OCI-LY1 (cell line): ENCODE results near the gene ZSCAN25.

Experiments used
- EZH2 ChIP-seq: fragments of 200-600 bp; sonication (generic), shearing (Covaris generic); IDR thresholded peaks from 2 replicates; pipeline ENCODE4 v1.8.0; 2017; ENCODE audit warnings: borderline replicate concordance, mixed run types, mild to moderate bottlenecking, antibody characterized with exemption, low read length, moderate library complexity, mixed read lengths
- TF ChIP-seq, protein P1 (sequence below): fragments of 200-600 bp; sonication (generic), shearing (Covaris generic); IDR thresholded peaks from 2 replicates; pipeline ENCODE4 v1.5.1; 2017; ENCODE audit warnings: mild to moderate bottlenecking, antibody characterized with exemption, low read length, moderate library complexity, mixed read lengths

DNA sequence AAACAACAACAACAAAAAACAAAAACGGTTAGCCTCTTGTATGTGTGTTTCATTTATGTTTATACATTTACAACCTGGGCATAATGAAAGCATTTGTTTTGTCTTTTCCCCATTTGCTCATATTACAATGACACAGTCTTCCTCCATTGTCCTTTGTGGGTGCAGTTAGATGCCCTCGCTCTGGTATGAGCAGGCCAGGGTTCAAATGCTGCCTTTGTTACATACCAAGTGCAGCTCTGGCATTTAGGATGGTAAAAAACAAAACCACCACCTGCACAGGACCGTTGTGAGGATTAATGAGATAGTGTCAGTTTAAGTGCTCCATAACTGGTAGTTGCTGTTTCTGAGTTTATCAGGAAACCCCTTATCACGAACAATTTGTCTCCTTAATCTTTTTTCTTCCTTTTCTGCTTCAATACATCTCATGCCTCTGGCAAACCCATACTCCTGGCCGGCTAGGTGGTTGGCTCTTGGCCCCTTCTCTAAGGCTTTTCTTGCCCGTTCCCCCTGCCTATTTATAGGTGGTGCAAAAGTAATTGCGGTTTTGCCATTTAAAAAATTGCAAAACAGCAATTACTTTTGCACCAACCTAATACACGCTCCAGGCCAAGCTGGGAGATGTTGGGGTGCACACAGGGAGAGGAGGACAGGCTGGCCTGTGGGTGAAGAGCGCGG is 37.3 kb upstream of the ZSCAN25 start:
- no peak for TF ChIP-seq EZH2
- TF ChIP-seq, protein P1, sequence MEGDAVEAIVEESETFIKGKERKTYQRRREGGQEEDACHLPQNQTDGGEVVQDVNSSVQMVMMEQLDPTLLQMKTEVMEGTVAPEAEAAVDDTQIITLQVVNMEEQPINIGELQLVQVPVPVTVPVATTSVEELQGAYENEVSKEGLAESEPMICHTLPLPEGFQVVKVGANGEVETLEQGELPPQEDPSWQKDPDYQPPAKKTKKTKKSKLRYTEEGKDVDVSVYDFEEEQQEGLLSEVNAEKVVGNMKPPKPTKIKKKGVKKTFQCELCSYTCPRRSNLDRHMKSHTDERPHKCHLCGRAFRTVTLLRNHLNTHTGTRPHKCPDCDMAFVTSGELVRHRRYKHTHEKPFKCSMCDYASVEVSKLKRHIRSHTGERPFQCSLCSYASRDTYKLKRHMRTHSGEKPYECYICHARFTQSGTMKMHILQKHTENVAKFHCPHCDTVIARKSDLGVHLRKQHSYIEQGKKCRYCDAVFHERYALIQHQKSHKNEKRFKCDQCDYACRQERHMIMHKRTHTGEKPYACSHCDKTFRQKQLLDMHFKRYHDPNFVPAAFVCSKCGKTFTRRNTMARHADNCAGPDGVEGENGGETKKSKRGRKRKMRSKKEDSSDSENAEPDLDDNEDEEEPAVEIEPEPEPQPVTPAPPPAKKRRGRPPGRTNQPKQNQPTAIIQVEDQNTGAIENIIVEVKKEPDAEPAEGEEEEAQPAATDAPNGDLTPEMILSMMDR = no peak
